ENCODE data around the gene FDXACB1. TPM values are rescaled to one million over a fixed set of nuclear protein-coding genes. Genes with fewer than 3 reads are reported as not detected.

FDXACB1 gene
- total RNA-seq, 1 donor from 2014 or later = 1.7 TPM

GRCh38 chr11:111845276-111846028, 33.5 kb downstream of the FDXACB1 start:
- TF ChIP-seq CTCF (IDR thresholded peaks at IDR 0.05; ENCODE audit: insufficient read depth, low read depth, low read length) (no peak), EZH2 (IDR thresholded peaks at IDR 0.05; ENCODE audit: insufficient read depth, low read length) (no peak)
- H3K4me3 Mint-ChIP-seq (ENCODE audit: unreplicated experiment) = no peak overlapping the region

GRCh38 chr11:111843661-111844060, 35.3 kb downstream of the FDXACB1 start:
- no peak overlapping the region for H2AFZ ChIP-seq (ENCODE audit: low read depth, low read length)
- H3K27me3 ChIP-seq (ENCODE audit: insufficient read depth, low read length) = no peaks in the 10 kb centered on the region
- Mint-ChIP-seq H3K36me3 (ENCODE audit: low read depth, unreplicated experiment) (peaks cover under 1% of the 10 kb centered on the region), H3K9me3 (ENCODE audit: unreplicated experiment) (no peaks in the 10 kb centered on the region), H3K4me3 (ENCODE audit: unreplicated experiment) (no peak overlapping the region), H3K27me3 (ENCODE audit: low read depth, unreplicated experiment) (no peaks in the 10 kb centered on the region), H3K4me1 (ENCODE audit: low read depth, unreplicated experiment) (peaks cover 44% of the 10 kb centered on the region), H3K27ac (ENCODE audit: unreplicated experiment) (no peak overlapping the region)
- no peak overlapping the region for H3K27ac ChIP-seq (ENCODE audit: low read depth, low read length)
- no peak overlapping the region for H3K4me2 ChIP-seq (ENCODE audit: low read length)
- DNase-seq (ENCODE audit: low read depth) = no peak
- no peak overlapping the region for H3K4me3 ChIP-seq (ENCODE audit: insufficient read depth, low read depth, low read length)
- TF ChIP-seq EZH2 (IDR thresholded peaks at IDR 0.05; ENCODE audit: insufficient read depth, low read length) = no peak
- no peak for TF ChIP-seq CTCF (IDR thresholded peaks at IDR 0.05; ENCODE audit: insufficient read depth, low read depth, low read length)
- H3K9ac ChIP-seq (ENCODE audit: low read length) = no peak overlapping the region
- H3K36me3 ChIP-seq (ENCODE audit: insufficient read depth, low read length) = peaks cover 4% of the 10 kb centered on the region
- no peaks in the 10 kb centered on the region for H4K20me1 ChIP-seq (ENCODE audit: insufficient read depth, low read length)
- no peaks in the 10 kb centered on the region for H3K9me3 ChIP-seq (ENCODE audit: insufficient read depth, low read depth, low read length)
- peaks cover 21% of the 10 kb centered on the region for H3K4me1 ChIP-seq (ENCODE audit: insufficient read depth, low read length)
- no peaks in the 10 kb centered on the region for H3K79me2 ChIP-seq (ENCODE audit: insufficient read depth, low read length)
- FAIRE-seq = no peak

More at GRCh38 chr11:111845276-111846028, 33.5 kb downstream of the FDXACB1 start:
- Mint-ChIP-seq H3K4me1 (ENCODE audit: low read depth, unreplicated experiment) (peaks cover 36% of the 10 kb centered on the region), H3K27ac (ENCODE audit: unreplicated experiment) (peak overlapping the region; percentile 91), H3K9me3 (ENCODE audit: unreplicated experiment) (no peaks in the 10 kb centered on the region), H3K36me3 (ENCODE audit: low read depth, unreplicated experiment) (peaks cover 8% of the 10 kb centered on the region), H3K27me3 (ENCODE audit: low read depth, unreplicated experiment) (no peaks in the 10 kb centered on the region)
- Histone ChIP-seq H3K79me2 (ENCODE audit: insufficient read depth, low read length) (no peaks in the 10 kb centered on the region), H4K20me1 (ENCODE audit: insufficient read depth, low read length) (no peaks in the 10 kb centered on the region), H3K4me2 (ENCODE audit: low read length) (no peak overlapping the region), H3K4me1 (ENCODE audit: insufficient read depth, low read length) (peaks cover 17% of the 10 kb centered on the region), H3K36me3 (ENCODE audit: insufficient read depth, low read length) (peaks cover 4% of the 10 kb centered on the region), H3K27ac (ENCODE audit: low read depth, low read length) (no peak overlapping the region), H3K9me3 (ENCODE audit: insufficient read depth, low read depth, low read length) (no peaks in the 10 kb centered on the region), H2AFZ (ENCODE audit: low read depth, low read length) (no peak overlapping the region), H3K9ac (ENCODE audit: low read length) (no peak overlapping the region), H3K27me3 (ENCODE audit: insufficient read depth, low read length) (no peaks in the 10 kb centered on the region), H3K4me3 (ENCODE audit: insufficient read depth, low read depth, low read length) (no peak overlapping the region)
- DNase-seq (ENCODE audit: low read depth) = no peak
- FAIRE-seq = no peak

All from astrocyte (in vitro differentiated cells and primary cell).